GM23338 (cell line): ENCODE results near the gene C7orf25. TPM values are rescaled to one million over a fixed set of nuclear protein-coding genes. Genes with fewer than 3 reads are reported as not detected.

Experiments used
- ATAC-seq: fragments of 200-7000 bp; cut with Tn5 transposase; 3 replicates; pipeline ENCODE4 v1.9.1; 2020
- DNase-seq: peaks from one replicate; pipeline ENCODE4 v3.0.0-alpha.2; 2015; ENCODE audit warnings: low spot score
- H2AFZ ChIP-seq: fragments of 200-600 bp; sonication (generic); 2 replicates; pipeline ENCODE4 v1.8.0; 2016; ENCODE audit warnings: antibody characterized with exemption, mild to moderate bottlenecking, moderate library complexity
- H3F3A ChIP-seq: fragments of 200-600 bp; sonication (generic); replicated peaks from 2 replicates; pipeline ENCODE4 v1.8.0; 2017; ENCODE audit warnings: antibody characterized with exemption, mixed run types, low read depth
- H3K27ac ChIP-seq: fragments of 200-600 bp; sonication (generic); 2 replicates; pipeline ENCODE4 v1.6.1; 2016; ENCODE audit warnings: low read depth
- H3K27me3 ChIP-seq: fragments of 200-600 bp; sonication (generic); 2 replicates; pipeline ENCODE4 v1.8.0; 2016; ENCODE audit warnings: mild to moderate bottlenecking, mixed run types, moderate library complexity; ENCODE audit not compliant: insufficient read depth
- H3K36me3 ChIP-seq: fragments of 200-600 bp; sonication (generic); 2 replicates; pipeline ENCODE4 v1.8.0; 2016; ENCODE audit warnings: mild to moderate bottlenecking; ENCODE audit not compliant: insufficient read depth
- H3K4me1 ChIP-seq: fragments of 200-600 bp; sonication (generic); 2 replicates; pipeline ENCODE4 v1.8.0; 2016; ENCODE audit warnings: mild to moderate bottlenecking, moderate library complexity; ENCODE audit not compliant: insufficient read depth
- H3K4me2 ChIP-seq: fragments of 200-600 bp; sonication (generic); 2 replicates; pipeline ENCODE4 v1.7.1; 2017; ENCODE audit warnings: mixed run types
- H3K4me3 ChIP-seq: fragments of 200-600 bp; sonication (generic); 2 replicates; pipeline ENCODE4 v1.6.1; 2016; ENCODE audit warnings: mixed run types
- H3K79me2 ChIP-seq: fragments of 200-600 bp; sonication (generic); replicated peaks from 2 replicates; pipeline ENCODE4 v1.8.0; 2017; ENCODE audit warnings: mild to moderate bottlenecking; ENCODE audit not compliant: insufficient read depth
- H3K9me2 ChIP-seq: fragments of 200-600 bp; sonication (generic); 2 replicates; pipeline ENCODE4 v1.8.0; 2017; ENCODE audit not compliant: insufficient read depth
- H4K20me1 ChIP-seq: fragments of 200-600 bp; sonication (generic); replicated peaks from 2 replicates; pipeline ENCODE4 v1.8.0; 2017; ENCODE audit warnings: mild to moderate bottlenecking; ENCODE audit not compliant: insufficient read depth
- H3K27ac Mint-ChIP-seq: 2 replicates; pipeline ENCODE4 v1.8.0; 2020; ENCODE audit warnings: inconsistent platforms, mild to moderate bottlenecking, moderate library complexity, mixed read lengths
- H3K27me3 Mint-ChIP-seq: 3 replicates; pipeline ENCODE4 v1.8.0; 2022; ENCODE audit warnings: low read depth, mild to moderate bottlenecking, moderate library complexity, mixed read lengths, inconsistent platforms; ENCODE audit not compliant: insufficient read depth, poor library complexity
- H3K36me3 Mint-ChIP-seq: 3 replicates; pipeline ENCODE4 v1.8.0; 2021; ENCODE audit warnings: low read depth, mild to moderate bottlenecking, inconsistent platforms, moderate library complexity, mixed read lengths
- H3K4me1 Mint-ChIP-seq: 3 replicates; pipeline ENCODE4 v1.8.0; 2020; ENCODE audit warnings: mild to moderate bottlenecking, inconsistent platforms, mixed read lengths
- H3K4me3 Mint-ChIP-seq: 3 replicates; pipeline ENCODE4 v1.8.0; 2021; ENCODE audit warnings: moderate library complexity, mild to moderate bottlenecking, inconsistent platforms, mixed read lengths
- H3K9me3 Mint-ChIP-seq: 3 replicates; pipeline ENCODE4 v1.8.0; 2020; ENCODE audit warnings: moderate library complexity, mild to moderate bottlenecking, inconsistent platforms, mixed read lengths
- CREB1 ChIP-seq: fragments of 250-450 bp; sonication (Bioruptor Pico); IDR thresholded peaks from 2 replicates; pipeline ENCODE4 v1.5.0; 2020; ENCODE audit warnings: low read depth, mild to moderate bottlenecking, moderate library complexity
- CTCF ChIP-seq, 2 experiments: fragments of 200-600 bp in 1 of 2; sonication (generic) in 1 of 2; conservative IDR thresholded peaks; 2 replicates each; pipeline versions ENCODE4 v1.5.1 to v1.6.1; 2016 to 2017; ENCODE audit warnings: antibody characterized with exemption in 2 of 2, low read depth in 2 of 2, mild to moderate bottlenecking in 2 of 2, moderate library complexity in 1 of 2
- EZH2 ChIP-seq: fragments of 200-600 bp; sonication (generic); IDR thresholded peaks from one replicate; pipeline ENCODE4 v1.8.0; 2017; ENCODE audit warnings: antibody characterized with exemption, mild to moderate bottlenecking, low read depth; ENCODE audit not compliant: unreplicated experiment
- EZH2phosphoT487 ChIP-seq: fragments of 200-600 bp; sonication (generic); IDR thresholded peaks from one replicate; pipeline ENCODE4 v1.8.1; 2018; ENCODE audit warnings: antibody characterized with exemption; ENCODE audit not compliant: unreplicated experiment
- JUNB ChIP-seq: IDR thresholded peaks from one replicate; pipeline ENCODE4 v1.6.1; 2016; ENCODE audit warnings: antibody characterized with exemption; ENCODE audit not compliant: unreplicated experiment
- NANOG ChIP-seq: IDR thresholded peaks from 2 replicates; pipeline ENCODE4 v1.6.1; 2016; ENCODE audit warnings: antibody characterized with exemption, borderline replicate concordance
- POLR2AphosphoS5 ChIP-seq: IDR thresholded peaks from 2 replicates; pipeline ENCODE4 v1.6.1; 2016; ENCODE audit warnings: antibody characterized with exemption, low read depth
- STAT1 ChIP-seq: IDR thresholded peaks from one replicate; pipeline ENCODE4 v1.6.1; 2016; ENCODE audit warnings: antibody characterized with exemption; ENCODE audit not compliant: unreplicated experiment
- ZNF114 ChIP-seq: fragments of 250-450 bp; sonication (Bioruptor Pico); IDR thresholded peaks from 2 replicates; pipeline ENCODE4 v1.5.0; 2020; ENCODE audit warnings: mild to moderate bottlenecking, moderate library complexity
- ZNF331 ChIP-seq: fragments of 250-450 bp; sonication (Bioruptor Pico); IDR thresholded peaks from 2 replicates; pipeline ENCODE4 v1.5.0; 2020; ENCODE audit warnings: low read depth, mild to moderate bottlenecking, moderate library complexity
- ZNF462 ChIP-seq: fragments of 250-450 bp; sonication (Bioruptor Pico); IDR thresholded peaks from 2 replicates; pipeline ENCODE4 v1.5.0; 2020; ENCODE audit warnings: mild to moderate bottlenecking, moderate library complexity
- polyA plus RNA-seq: library from polyadenylated mRNA; unstranded; fragments of >200 nt; fragmentation: Nextera tagmentation; extraction: Ambion mirVana; gene quantifications from 2 replicates; pipeline ENCODE4 v1.2.1, GENCODE V29; 2016
- total RNA-seq: library from RNA; depleted of rRNA; stranded (reverse); fragments of >200 nt; shearing (Covaris generic); gene quantifications from 2 replicates; pipeline ENCODE4 v1.2.3, GENCODE V29; 2014

Gene C7orf25
- total and polyA plus RNA-seq, 2 experiments from 2014 or later = 1.7 to 8.7 TPM

- Mint-ChIP-seq H3K9me3 (peaks cover 33% of the 10 kb centered on the region), H3K4me1 (peaks cover 17% of the 10 kb centered on the region), H3K27me3 (no peaks in the 10 kb centered on the region), H3K27ac (no peak overlapping the region), H3K4me3 (no peak overlapping the region), H3K36me3 (peaks cover 15% of the 10 kb centered on the region; the same call in 1 of the 3 replicates)
- Histone ChIP-seq H3K36me3 (no peaks in the 10 kb centered on the region; the same call in 1 of the 2 replicates), H2AFZ (no peak overlapping the region), H3K27me3 (no peaks in the 10 kb centered on the region), H3K27ac (no peak overlapping the region), H4K20me1 (no peaks in the 10 kb centered on the region), H3K4me1 (peaks cover 22% of the 10 kb centered on the region; the same call in 1 of the 2 replicates), H3K9me2 (no peaks in the 10 kb centered on the region), H3K4me2 (no peak overlapping the region), H3K79me2 (no peaks in the 10 kb centered on the region), H3F3A (no peaks in the 10 kb centered on the region), H3K4me3 (no peak overlapping the region)
- no peak for TF ChIP-seq CTCF (conservative IDR thresholded peaks at IDR 0.05; ENCODE audit: low read depth in 2 of 2)
- DNase-seq (no peak), ATAC-seq (no peak)
Observed at GRCh38 chr7:42961170-42961569, 49.3 kb upstream of the C7orf25 start.

DNA sequence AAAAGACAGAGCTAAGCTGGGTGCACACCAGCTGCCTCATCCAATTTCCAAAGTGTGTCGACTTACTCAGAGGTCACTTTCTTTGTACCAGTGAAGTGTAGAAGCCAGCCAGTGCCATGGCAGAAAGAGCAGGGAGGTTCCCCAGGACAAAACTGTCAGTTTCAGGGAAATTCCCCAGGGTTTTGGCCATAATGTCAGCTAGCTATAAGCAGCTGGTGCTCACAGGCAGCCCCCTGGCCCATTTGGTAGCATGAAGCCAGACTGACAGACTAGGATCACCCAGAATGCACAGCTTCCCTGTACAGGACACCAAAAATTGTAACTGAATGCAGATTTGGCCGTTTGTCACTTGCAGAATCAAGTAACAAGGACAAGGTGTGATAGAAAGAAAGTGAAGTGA is 48.9 kb upstream of the C7orf25 start:
- Mint-ChIP-seq H3K9me3 (peaks cover 35% of the 10 kb centered on the region), H3K27ac (no peak overlapping the region), H3K36me3 (peaks cover 16% of the 10 kb centered on the region; the same call in 1 of the 3 replicates), H3K27me3 (no peaks in the 10 kb centered on the region), H3K4me3 (no peak overlapping the region), H3K4me1 (peaks cover 17% of the 10 kb centered on the region)
- H2AFZ ChIP-seq = no peak overlapping the region
- H3K79me2 ChIP-seq = no peaks in the 10 kb centered on the region
- H3K9me2 ChIP-seq = no peaks in the 10 kb centered on the region
- H3K27ac ChIP-seq = no peak overlapping the region
- H3K36me3 ChIP-seq = peaks cover 1% of the 10 kb centered on the region; the same call in 1 of the 2 replicates
- ATAC-seq = no peak
- H3K4me1 ChIP-seq = peaks cover 22% of the 10 kb centered on the region; the same call in 1 of the 2 replicates
- no peaks in the 10 kb centered on the region for H4K20me1 ChIP-seq
- H3K4me2 ChIP-seq = no peak overlapping the region
- H3K4me3 ChIP-seq = no peak overlapping the region
- no peaks in the 10 kb centered on the region for H3K27me3 ChIP-seq
- TF ChIP-seq EZH2 (no peak), JUNB (no peak), ZNF462 (no peak), ZNF331 (no peak), POLR2AphosphoS5 (no peak), ZNF114 (CRISPR knock-in tag) (no peak), NANOG (no peak), STAT1 (no peak), EZH2phosphoT487 (no peak), CREB1 (no peak), CTCF (conservative IDR thresholded peaks at IDR 0.05; ENCODE audit: low read depth in 2 of 2) (no peak)
- no peaks in the 10 kb centered on the region for H3F3A ChIP-seq
- no peak for DNase-seq
